Measurements from ENCODE around the gene SCARB1. TPM values are rescaled to one million over a fixed set of nuclear protein-coding genes. Genes with fewer than 3 reads are reported as not detected.
"Not testable (repeated sequence)": the region's sequence is repeated elsewhere in the genome, so short reads cannot be mapped to it uniquely, and the experiment has no call there.

The SCARB1 gene
- 55.4 TPM for polyA plus RNA-seq (2013, experiment 1 of 2)
- 56.4 TPM for polyA plus RNA-seq (2013, experiment 2 of 2)

DNA sequence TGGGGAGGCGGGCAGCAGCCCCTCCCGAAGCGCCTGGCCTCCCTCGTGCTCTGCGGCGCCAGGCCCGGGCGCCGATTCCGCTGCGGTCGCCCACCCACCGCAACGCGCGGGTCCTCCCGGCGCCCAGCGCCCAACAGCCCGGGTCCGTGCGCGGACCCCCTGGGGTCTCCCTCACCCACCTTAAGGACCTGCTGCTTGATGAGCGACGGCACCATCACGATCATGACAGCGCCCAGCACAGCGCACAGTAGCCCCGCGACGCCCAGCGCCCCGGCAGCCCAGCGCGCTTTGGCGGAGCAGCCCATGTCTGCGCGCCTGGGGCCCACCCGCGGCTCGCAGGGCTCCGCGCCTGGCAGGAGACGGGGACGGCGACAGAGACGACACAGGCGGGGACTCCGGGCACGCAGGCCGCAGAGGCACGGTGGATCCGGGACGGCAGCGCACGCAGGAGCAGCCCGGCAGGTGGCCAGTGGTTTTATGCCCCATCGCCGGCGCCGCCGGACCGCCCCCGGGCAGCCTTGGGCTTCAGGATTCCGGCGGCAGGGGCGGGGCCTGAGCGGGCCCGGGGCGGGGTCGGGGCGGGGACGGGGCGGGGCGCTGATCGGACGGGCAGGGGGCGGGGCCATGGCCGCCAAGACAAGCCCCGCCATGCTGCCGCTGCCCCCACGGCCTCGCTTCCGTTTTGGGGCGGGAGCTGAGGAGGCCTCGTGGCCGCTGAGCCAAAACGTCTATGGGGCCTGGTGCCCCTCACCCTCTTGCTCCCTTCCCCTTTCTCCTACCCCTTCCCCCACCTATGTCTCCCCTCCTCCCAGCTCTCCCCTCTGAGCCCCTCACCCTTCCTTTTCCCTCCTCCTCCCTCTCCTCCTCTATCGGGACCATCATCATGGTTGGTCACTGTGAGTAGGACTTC is at the start of gene SCARB1:
Gene SCARB1, minus strand, starts transcription at position 449 of the 910 bp plus-strand sequence. Its CDS starts 144 bp downstream, at position 305.
- peaks cover 9% of the 10 kb centered on the region for H3K79me1 ChIP-seq (ENCODE audit: low read length)
- WGBS (ENCODE audit: extremely low coverage, insufficient coverage, low lambda C conversion rate) = no CpG with 5 or more reads among the region's 89 CpGs
- H3K27ac ChIP-seq (ENCODE audit: low read depth, low read length) = peak within 1 kb of the TSS; percentile 11

GRCh38 chr12:124912529-124913287 is 49.0 kb upstream of the SCARB1 start:
- WGBS (ENCODE audit: extremely low coverage, insufficient coverage, low lambda C conversion rate) = no CpG with 5 or more reads among the region's 21 CpGs

More for the DNA sequence above, at the start of gene SCARB1:
- Histone ChIP-seq H3K79me2 (ENCODE audit: control insufficient read depth, insufficient read depth, low read length) (peaks cover 4% of the 10 kb centered on the region), H3K56ac (ENCODE audit: low read length) (peak within 1 kb of the TSS; percentile 87), H3K9ac (ENCODE audit: low read length) (peak within 1 kb of the TSS; percentile 92), H2AK5ac (ENCODE audit: low read length) (no peak within 1 kb of the TSS), H2BK120ac (ENCODE audit: low read depth, low read length) (peak within 1 kb of the TSS; percentile 62), H3K4me2 (ENCODE audit: low read length) (peak within 1 kb of the TSS; percentile 85), H4K8ac (ENCODE audit: low read depth, low read length) (no peak within 1 kb of the TSS), H3K18ac (ENCODE audit: low read length) (peak within 1 kb of the TSS; percentile 66), H3K36me3 (ENCODE audit: control insufficient read depth, insufficient read depth, low read length) (no peaks in the 10 kb centered on the region), H2BK5ac (ENCODE audit: low read length) (peak within 1 kb of the TSS; percentile 2), H3K23ac (ENCODE audit: low read length) (peak within 1 kb of the TSS; percentile 6), H4K5ac (ENCODE audit: low read length) (no peak within 1 kb of the TSS), H3K4me3 (ENCODE audit: low read length) (peak within 1 kb of the TSS; percentile 88), H2BK15ac (replicated peaks; ENCODE audit: low read depth) (no peak within 1 kb of the TSS), H3K27me3 (ENCODE audit: insufficient read depth, low read length, poor library complexity) (no peaks in the 10 kb centered on the region), H3K4ac (ENCODE audit: low read depth, low read length) (peak within 1 kb of the TSS; percentile 65), H3K4me1 (ENCODE audit: control insufficient read depth, low read depth, low read length) (no peaks in the 10 kb centered on the region)
- DNase-seq = peak; percentile 86

DNA sequence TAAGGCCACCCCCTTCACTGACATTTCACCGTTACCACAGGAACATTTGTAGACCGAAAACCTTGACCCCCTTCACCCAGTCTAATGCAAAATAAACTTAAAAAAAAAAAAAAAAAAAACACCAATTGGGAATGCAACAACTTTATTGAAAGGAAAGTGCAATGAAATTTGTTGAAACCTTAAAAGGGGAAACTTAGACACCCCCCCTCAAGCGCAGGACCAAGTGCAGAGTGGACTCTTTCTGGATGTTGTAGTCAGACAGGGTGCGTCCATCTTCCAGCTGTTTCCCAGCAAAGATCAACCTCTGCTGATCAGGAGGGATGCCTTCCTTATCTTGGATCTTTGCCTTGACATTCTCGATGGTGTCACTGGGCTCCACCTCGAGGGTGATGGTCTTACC is 47.9 kb upstream of the SCARB1 start:
- H3K4me3 ChIP-seq (ENCODE audit: low read length); H3K56ac ChIP-seq (ENCODE audit: low read length); H3K4ac ChIP-seq (ENCODE audit: low read depth, low read length); H3K18ac ChIP-seq (ENCODE audit: low read length); H3K23ac ChIP-seq (ENCODE audit: low read length); H4K8ac ChIP-seq (ENCODE audit: low read depth, low read length); DNase-seq; H2AK5ac ChIP-seq (ENCODE audit: low read length); H3K4me1 ChIP-seq (ENCODE audit: control insufficient read depth, low read depth, low read length); H2BK15ac ChIP-seq (replicated peaks; ENCODE audit: low read depth); H2BK120ac ChIP-seq (ENCODE audit: low read depth, low read length); H3K9ac ChIP-seq (ENCODE audit: low read length); H3K79me1 ChIP-seq (ENCODE audit: low read length); H3K27me3 ChIP-seq (ENCODE audit: insufficient read depth, low read length, poor library complexity); H2BK5ac ChIP-seq (ENCODE audit: low read length); H4K5ac ChIP-seq (ENCODE audit: low read length); H3K27ac ChIP-seq (ENCODE audit: low read depth, low read length): not testable (repeated sequence)
- Histone ChIP-seq H3K36me3 (ENCODE audit: control insufficient read depth, insufficient read depth, low read length) (peaks cover 14% of the 10 kb centered on the region), H3K4me2 (ENCODE audit: low read length) (peak overlapping the region; percentile 15), H3K79me2 (ENCODE audit: control insufficient read depth, insufficient read depth, low read length) (peaks cover 28% of the 10 kb centered on the region)
- no CpG with 5 or more reads among the region's 6 CpGs for WGBS (ENCODE audit: extremely low coverage, insufficient coverage, low lambda C conversion rate)

More at GRCh38 chr12:124912529-124913287, 49.0 kb upstream of the SCARB1 start:
- H3K23ac ChIP-seq (ENCODE audit: low read length); H3K56ac ChIP-seq (ENCODE audit: low read length); H2BK5ac ChIP-seq (ENCODE audit: low read length); H3K27me3 ChIP-seq (ENCODE audit: insufficient read depth, low read length, poor library complexity); H4K5ac ChIP-seq (ENCODE audit: low read length); H3K4ac ChIP-seq (ENCODE audit: low read depth, low read length); H2AK5ac ChIP-seq (ENCODE audit: low read length); H3K9ac ChIP-seq (ENCODE audit: low read length); H4K8ac ChIP-seq (ENCODE audit: low read depth, low read length); H2BK15ac ChIP-seq (replicated peaks; ENCODE audit: low read depth); H2BK120ac ChIP-seq (ENCODE audit: low read depth, low read length); H3K4me1 ChIP-seq (ENCODE audit: control insufficient read depth, low read depth, low read length); H3K4me2 ChIP-seq (ENCODE audit: low read length); H3K79me1 ChIP-seq (ENCODE audit: low read length); H3K18ac ChIP-seq (ENCODE audit: low read length); H3K4me3 ChIP-seq (ENCODE audit: low read length); H3K27ac ChIP-seq (ENCODE audit: low read depth, low read length); DNase-seq: not testable (repeated sequence)
- peaks cover 14% of the 10 kb centered on the region for H3K36me3 ChIP-seq (ENCODE audit: control insufficient read depth, insufficient read depth, low read length)
- peaks cover 28% of the 10 kb centered on the region for H3K79me2 ChIP-seq (ENCODE audit: control insufficient read depth, insufficient read depth, low read length)

GRCh38 chr12:124910561-124911478 is 47.2 kb upstream of the SCARB1 start:
- no peak overlapping the region for H3K9ac ChIP-seq (ENCODE audit: low read length)
- no peak overlapping the region for H3K23ac ChIP-seq (ENCODE audit: low read length)
- no peaks in the 10 kb centered on the region for H3K27me3 ChIP-seq (ENCODE audit: insufficient read depth, low read length, poor library complexity)
- H2BK5ac ChIP-seq (ENCODE audit: low read length) = no peak overlapping the region
- H3K79me2 ChIP-seq (ENCODE audit: control insufficient read depth, insufficient read depth, low read length) = peaks cover 28% of the 10 kb centered on the region
- H2AK5ac ChIP-seq (ENCODE audit: low read length) = no peak overlapping the region
- H3K4me3 ChIP-seq (ENCODE audit: low read length) = no peak overlapping the region
- H3K79me1 ChIP-seq (ENCODE audit: low read length) = peaks cover 6% of the 10 kb centered on the region
- no peak overlapping the region for H2BK15ac ChIP-seq (replicated peaks; ENCODE audit: low read depth)
- H3K4me2 ChIP-seq (ENCODE audit: low read length) = no peak overlapping the region
- no peak overlapping the region for H4K8ac ChIP-seq (ENCODE audit: low read depth, low read length)
- peak; percentile 30 for DNase-seq
- H3K4me1 ChIP-seq (ENCODE audit: control insufficient read depth, low read depth, low read length) = peaks cover 2% of the 10 kb centered on the region
- no peak overlapping the region for H3K18ac ChIP-seq (ENCODE audit: low read length)
- no peak overlapping the region for H3K27ac ChIP-seq (ENCODE audit: low read depth, low read length)
- H3K4ac ChIP-seq (ENCODE audit: low read depth, low read length) = no peak overlapping the region
- no peak overlapping the region for H4K5ac ChIP-seq (ENCODE audit: low read length)
- peaks cover 14% of the 10 kb centered on the region for H3K36me3 ChIP-seq (ENCODE audit: control insufficient read depth, insufficient read depth, low read length)
- H3K56ac ChIP-seq (ENCODE audit: low read length) = no peak overlapping the region
- WGBS (ENCODE audit: extremely low coverage, insufficient coverage, low lambda C conversion rate) = 100% methylated on average over 1 of the region's 9 CpGs
- H2BK120ac ChIP-seq (ENCODE audit: low read depth, low read length) = no peak overlapping the region

DNA sequence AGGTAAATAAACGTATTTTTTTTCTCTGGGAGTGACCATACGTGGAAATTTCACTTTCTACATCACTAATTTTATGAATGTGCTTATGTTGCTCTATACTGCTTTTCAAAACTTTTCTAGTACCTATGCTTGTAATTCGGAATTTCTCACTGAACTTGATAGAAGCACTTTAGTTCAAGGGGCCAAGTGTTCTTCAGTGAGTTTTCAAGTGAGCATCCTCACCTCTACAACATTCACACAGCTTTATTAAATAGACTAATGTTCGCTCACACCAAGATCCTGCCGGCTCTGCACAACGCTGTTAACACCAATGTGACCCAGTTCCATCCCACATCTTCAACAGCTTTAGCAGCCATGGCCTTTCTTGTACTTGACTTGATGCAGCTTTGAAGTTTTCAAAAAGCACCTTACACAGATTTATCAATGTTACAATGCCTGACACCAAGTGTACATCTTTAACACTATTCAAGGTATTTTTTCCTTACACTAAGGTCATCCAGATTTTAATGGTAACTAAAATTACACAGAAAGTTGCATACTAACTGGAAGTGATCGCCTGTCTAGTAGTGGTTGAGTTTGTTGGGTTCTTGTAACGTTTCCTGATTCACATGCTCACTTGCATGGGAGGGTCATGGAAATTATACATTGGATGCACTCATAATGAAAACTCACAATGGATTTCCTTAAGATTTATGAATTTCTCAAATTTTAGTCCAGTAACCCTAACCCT is 46.3 kb upstream of the SCARB1 start:
- no peak overlapping the region for H3K9ac ChIP-seq (ENCODE audit: low read length)
- no peaks in the 10 kb centered on the region for H3K27me3 ChIP-seq (ENCODE audit: insufficient read depth, low read length, poor library complexity)
- H3K4me1 ChIP-seq (ENCODE audit: control insufficient read depth, low read depth, low read length) = no peaks in the 10 kb centered on the region
- no peak for DNase-seq
- no peak overlapping the region for H4K8ac ChIP-seq (ENCODE audit: low read depth, low read length)
- H3K79me1 ChIP-seq (ENCODE audit: low read length) = peaks cover 6% of the 10 kb centered on the region
- no peak overlapping the region for H2AK5ac ChIP-seq (ENCODE audit: low read length)
- H2BK15ac ChIP-seq (replicated peaks; ENCODE audit: low read depth) = no peak overlapping the region
- no CpG with 5 or more reads among the region's 8 CpGs for WGBS (ENCODE audit: extremely low coverage, insufficient coverage, low lambda C conversion rate)
- no peak overlapping the region for H2BK5ac ChIP-seq (ENCODE audit: low read length)
- H3K4me3 ChIP-seq (ENCODE audit: low read length) = no peak overlapping the region
- H3K4ac ChIP-seq (ENCODE audit: low read depth, low read length) = no peak overlapping the region
- no peak overlapping the region for H3K23ac ChIP-seq (ENCODE audit: low read length)
- no peak overlapping the region for H3K56ac ChIP-seq (ENCODE audit: low read length)
- H2BK120ac ChIP-seq (ENCODE audit: low read depth, low read length) = no peak overlapping the region
- peaks cover 27% of the 10 kb centered on the region for H3K79me2 ChIP-seq (ENCODE audit: control insufficient read depth, insufficient read depth, low read length)
- no peak overlapping the region for H3K27ac ChIP-seq (ENCODE audit: low read depth, low read length)
- no peak overlapping the region for H3K18ac ChIP-seq (ENCODE audit: low read length)
- peaks cover 14% of the 10 kb centered on the region for H3K36me3 ChIP-seq (ENCODE audit: control insufficient read depth, insufficient read depth, low read length)
- H4K5ac ChIP-seq (ENCODE audit: low read length) = no peak overlapping the region
- H3K4me2 ChIP-seq (ENCODE audit: low read length) = no peak overlapping the region

Data from mesendoderm (in vitro differentiated cells).